IPS-20b (cell line): ENCODE measurements around the gene AVPR2.

Experiments used
- H3K27ac ChIP-seq: one replicate; pipeline ENCODE4 v1.5.1; 2013; ENCODE audit warnings: low read length
- H3K27me3 ChIP-seq: 2 replicates; pipeline ENCODE4 v1.6.1; 2013; ENCODE audit warnings: mild to moderate bottlenecking, low read length, inconsistent platforms; ENCODE audit not compliant: insufficient read depth
- H3K36me3 ChIP-seq: 2 replicates; pipeline ENCODE4 v1.6.1; 2013; ENCODE audit warnings: low read depth, mild to moderate bottlenecking, inconsistent platforms, low read length, moderate library complexity; ENCODE audit not compliant: insufficient read depth
- H3K4me1 ChIP-seq: 2 replicates; pipeline ENCODE4 v1.6.1; 2013; ENCODE audit warnings: mild to moderate bottlenecking, control low read depth, inconsistent platforms, low read length, moderate library complexity; ENCODE audit not compliant: insufficient read depth
- H3K4me3 ChIP-seq: 2 replicates; pipeline ENCODE4 v1.5.1; 2013; ENCODE audit warnings: mild to moderate bottlenecking, low read length, inconsistent platforms
- H3K9ac ChIP-seq: 2 replicates; pipeline ENCODE4 v1.6.1; 2013; ENCODE audit warnings: low read depth, mild to moderate bottlenecking, inconsistent platforms, low read length, moderate library complexity
- H3K9me3 ChIP-seq: 2 replicates; pipeline ENCODE4 v1.6.1; 2013; ENCODE audit warnings: mild to moderate bottlenecking, low read depth, low read length, inconsistent platforms; ENCODE audit not compliant: insufficient read depth

The AVPR2 gene

DNA sequence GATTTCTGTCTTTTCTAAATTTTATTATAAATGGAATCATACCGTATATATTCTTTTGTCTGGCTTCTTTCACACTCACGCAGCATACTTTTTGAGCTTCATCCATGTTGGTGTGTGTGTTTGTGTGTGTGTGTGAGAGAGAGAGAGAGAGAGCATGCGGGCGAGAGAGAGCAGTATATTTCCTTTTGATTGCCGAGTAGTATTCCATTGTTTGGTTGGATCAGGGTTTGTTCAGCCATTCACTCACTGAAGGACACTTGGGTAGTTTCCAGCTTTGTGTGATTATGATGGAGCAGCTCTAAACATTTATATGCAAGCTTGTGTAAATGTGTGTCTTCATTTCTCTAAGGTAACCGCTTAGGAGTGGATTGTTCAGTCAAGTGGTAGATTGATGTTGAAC lies 15.3 kb upstream of the AVPR2 start:
- Histone ChIP-seq H3K36me3 (no peaks in the 10 kb centered on the region), H3K9ac (no peak overlapping the region), H3K27ac (no peak overlapping the region), H3K4me1 (peaks cover 3% of the 10 kb centered on the region; the same call in 1 of the 2 replicates), H3K4me3 (no peak overlapping the region), H3K27me3 (peaks cover 36% of the 10 kb centered on the region), H3K9me3 (no peaks in the 10 kb centered on the region)

- Histone ChIP-seq H3K9ac (no peak overlapping the region), H3K4me3 (no peak overlapping the region)
These were observed 6.6 kb upstream of the AVPR2 start for GRCh38 chrX:153897899-153898298.

DNA sequence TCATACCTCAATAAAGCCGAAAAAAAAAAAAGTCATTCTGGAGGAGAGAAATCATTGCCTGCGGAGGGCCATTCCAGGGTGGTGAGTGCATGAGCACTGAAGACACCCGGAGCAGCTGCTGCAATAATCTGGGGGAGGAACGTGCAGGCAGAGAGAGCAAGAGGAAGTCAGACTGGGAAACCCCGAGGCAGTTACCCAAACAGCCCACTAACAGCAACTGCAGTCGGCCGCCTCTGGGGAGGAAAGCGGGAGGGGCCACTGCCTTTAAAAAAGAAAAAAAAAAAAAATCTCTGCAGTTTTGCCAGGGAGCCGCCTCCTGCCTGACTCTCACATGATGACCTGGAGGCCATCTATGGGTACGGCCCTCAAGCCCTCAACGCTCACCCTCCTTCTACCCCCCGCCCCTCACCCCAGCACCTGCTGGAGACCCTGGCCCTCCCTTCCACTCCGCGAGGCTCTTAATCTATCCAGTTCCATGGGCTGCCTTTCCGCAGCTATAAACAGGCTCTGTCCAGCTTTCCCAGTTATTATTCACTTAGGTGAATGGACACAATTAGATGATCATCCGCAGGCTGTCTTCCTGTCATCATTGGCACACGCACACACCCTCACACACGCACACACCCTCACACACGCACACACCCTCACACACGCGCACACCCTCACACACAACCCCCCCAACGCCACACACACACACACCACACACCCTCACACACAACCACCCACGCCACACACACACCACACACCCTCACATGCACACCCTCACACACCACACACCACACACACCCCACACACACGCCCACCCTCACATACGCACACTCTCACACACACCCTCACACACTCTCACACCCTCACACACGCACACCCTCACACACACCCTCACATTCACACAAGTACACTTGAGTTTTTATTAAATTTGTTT lies 3.4 kb upstream of the AVPR2 start:
- Histone ChIP-seq H3K4me1 (no peaks in the 10 kb centered on the region; the same call in 1 of the 2 replicates), H3K9ac (no peak overlapping the region), H3K27me3 (no peaks in the 10 kb centered on the region), H3K36me3 (no peaks in the 10 kb centered on the region), H3K4me3 (no peak overlapping the region), H3K27ac (no peak overlapping the region), H3K9me3 (no peaks in the 10 kb centered on the region)

More at GRCh38 chrX:153897899-153898298, 6.6 kb upstream of the AVPR2 start:
- Histone ChIP-seq H3K27me3 (no peaks in the 10 kb centered on the region), H3K9me3 (no peaks in the 10 kb centered on the region), H3K27ac (no peak overlapping the region), H3K36me3 (no peaks in the 10 kb centered on the region), H3K4me1 (no peaks in the 10 kb centered on the region; the same call in 1 of the 2 replicates)

GRCh38 chrX:153901753-153902140 lies 2.7 kb upstream of the AVPR2 start:
- no peaks in the 10 kb centered on the region; the same call in 1 of the 2 replicates for H3K4me1 ChIP-seq
- no peak overlapping the region for H3K9ac ChIP-seq
- no peaks in the 10 kb centered on the region for H3K36me3 ChIP-seq
- no peak overlapping the region for H3K4me3 ChIP-seq
- no peaks in the 10 kb centered on the region for H3K9me3 ChIP-seq
- no peaks in the 10 kb centered on the region for H3K27me3 ChIP-seq
- H3K27ac ChIP-seq = no peak overlapping the region

GRCh38 chrX:153902385-153902784 lies 2.1 kb upstream of the AVPR2 start:
- no peak overlapping the region for H3K9ac ChIP-seq
- no peaks in the 10 kb centered on the region for H3K36me3 ChIP-seq
- no peak overlapping the region for H3K4me3 ChIP-seq
- no peaks in the 10 kb centered on the region for H3K9me3 ChIP-seq
- H3K27me3 ChIP-seq = no peaks in the 10 kb centered on the region
- no peak overlapping the region for H3K27ac ChIP-seq
- H3K4me1 ChIP-seq = no peaks in the 10 kb centered on the region; the same call in 1 of the 2 replicates

DNA sequence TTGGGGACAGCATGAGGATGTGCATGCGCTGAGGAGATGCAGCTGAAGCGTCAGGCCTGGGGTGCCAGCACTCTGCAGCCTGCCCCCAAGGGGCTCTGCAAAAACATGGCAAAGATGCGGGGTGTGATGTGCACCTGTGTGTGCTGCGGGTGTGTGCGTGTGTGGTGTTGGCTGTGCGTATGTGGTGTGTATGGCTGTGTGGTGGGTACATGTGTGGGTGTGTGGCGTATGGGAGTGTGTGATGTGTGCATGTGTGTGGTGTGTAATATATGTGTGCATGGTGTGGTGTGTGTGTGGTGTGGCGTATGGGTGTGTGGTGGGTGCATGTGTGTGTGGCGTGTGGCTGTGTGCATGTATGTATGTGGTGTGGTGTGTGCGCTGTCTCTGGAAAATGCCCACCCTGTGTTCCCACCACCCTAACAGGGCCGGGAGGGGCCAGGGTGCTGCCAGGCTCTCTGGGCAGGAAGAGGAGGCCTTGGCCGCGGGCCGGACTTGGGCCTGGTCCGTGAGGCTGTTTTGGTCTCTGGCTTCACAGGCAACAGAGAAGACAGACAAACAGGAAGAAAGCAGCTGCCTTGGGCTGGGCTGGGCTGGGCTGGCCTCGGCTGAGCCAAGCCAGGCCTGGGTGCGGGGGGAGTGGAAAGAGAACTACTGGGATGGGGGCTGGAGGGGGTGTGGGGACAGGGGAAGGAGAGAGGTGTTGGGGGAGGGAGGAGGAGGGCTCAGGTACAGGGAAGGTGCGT lies 1.1 kb upstream of the AVPR2 start:
- Histone ChIP-seq H3K4me3 (no peak overlapping the region), H3K27ac (no peak overlapping the region), H3K4me1 (no peaks in the 10 kb centered on the region; the same call in 1 of the 2 replicates), H3K9me3 (no peaks in the 10 kb centered on the region), H3K27me3 (no peaks in the 10 kb centered on the region), H3K36me3 (no peaks in the 10 kb centered on the region), H3K9ac (no peak overlapping the region)

- Histone ChIP-seq H3K27ac (no peak overlapping the region), H3K4me3 (no peak overlapping the region), H3K9ac (no peak overlapping the region), H3K4me1 (no peaks in the 10 kb centered on the region; the same call in 1 of the 2 replicates), H3K36me3 (no peaks in the 10 kb centered on the region), H3K27me3 (no peaks in the 10 kb centered on the region), H3K9me3 (no peaks in the 10 kb centered on the region)
These were observed 1.1 kb downstream of the AVPR2 start for GRCh38 chrX:153905481-153906095.

GRCh38 chrX:153906126-153906917 lies 1.8 kb downstream of the AVPR2 start:
- no peaks in the 10 kb centered on the region for H3K27me3 ChIP-seq
- no peaks in the 10 kb centered on the region; the same call in 1 of the 2 replicates for H3K4me1 ChIP-seq
- no peak overlapping the region for H3K9ac ChIP-seq
- no peaks in the 10 kb centered on the region for H3K9me3 ChIP-seq
- no peak overlapping the region for H3K27ac ChIP-seq
- H3K36me3 ChIP-seq = no peaks in the 10 kb centered on the region
- H3K4me3 ChIP-seq = no peak overlapping the region

DNA sequence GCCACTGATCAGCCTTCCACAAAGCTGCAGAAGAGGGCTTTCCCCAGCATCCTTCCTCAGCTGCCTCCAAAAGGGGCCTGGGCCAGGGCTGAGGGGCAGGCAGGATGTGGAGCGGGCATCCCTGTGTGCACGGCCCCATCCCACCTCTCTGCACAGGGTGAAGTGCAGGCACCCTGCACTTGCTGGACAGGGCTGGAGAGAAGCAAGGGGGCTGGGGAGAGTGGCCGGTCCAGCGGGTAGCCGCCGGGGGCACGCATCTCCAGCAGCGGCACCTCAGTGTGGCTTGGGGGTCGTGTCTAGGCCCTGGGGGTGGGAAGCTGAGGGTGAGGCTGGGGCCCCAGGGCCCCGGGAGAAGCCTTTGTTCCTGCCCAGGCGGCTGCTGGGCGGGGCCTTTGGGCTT lies 3.0 kb downstream of the AVPR2 start:
- Histone ChIP-seq H3K4me3 (no peak overlapping the region), H3K27me3 (no peaks in the 10 kb centered on the region), H3K36me3 (no peaks in the 10 kb centered on the region), H3K9me3 (no peaks in the 10 kb centered on the region), H3K4me1 (no peaks in the 10 kb centered on the region), H3K9ac (no peak overlapping the region), H3K27ac (no peak overlapping the region)

DNA sequence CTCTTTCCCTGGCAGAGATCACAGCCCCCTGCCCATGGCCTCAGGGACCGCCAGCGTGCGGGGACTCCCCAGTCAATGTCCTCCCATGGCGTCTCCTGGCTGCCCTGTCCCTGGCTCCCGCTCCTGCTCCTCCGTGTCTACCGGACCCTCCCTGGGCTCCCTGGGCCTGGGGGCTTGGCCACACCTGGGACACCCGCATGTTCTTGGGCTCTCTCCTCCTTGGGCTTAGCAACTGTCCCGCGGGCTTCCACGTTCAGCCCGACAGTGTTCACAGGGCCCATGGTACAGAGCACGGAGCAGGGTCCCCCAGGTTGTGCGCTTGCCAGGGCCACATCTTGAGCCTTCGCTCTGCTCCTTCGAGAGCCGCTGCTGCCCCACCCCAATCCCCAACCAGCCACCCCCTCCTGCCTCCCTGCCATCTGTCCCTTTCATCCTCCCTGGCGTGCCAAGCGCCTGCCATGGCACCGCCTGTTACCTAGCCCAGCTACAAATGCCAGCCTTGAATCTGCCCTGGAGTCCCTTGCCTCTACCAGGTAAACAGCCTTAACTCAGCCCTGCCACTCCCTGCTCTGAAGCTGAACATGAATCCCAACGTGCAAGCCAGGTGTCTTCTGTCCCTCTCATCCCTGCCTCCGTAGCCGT lies 3.9 kb downstream of the AVPR2 start:
- H3K27ac ChIP-seq = no peak overlapping the region

More for the DNA sequence above, 3.9 kb downstream of the AVPR2 start:
- no peaks in the 10 kb centered on the region for H3K9me3 ChIP-seq
- no peaks in the 10 kb centered on the region for H3K4me1 ChIP-seq
- H3K36me3 ChIP-seq = no peaks in the 10 kb centered on the region
- H3K9ac ChIP-seq = no peak overlapping the region
- H3K4me3 ChIP-seq = no peak overlapping the region
- no peaks in the 10 kb centered on the region for H3K27me3 ChIP-seq
